Thoracic aorta endothelial cell (primary cell): ENCODE results near the gene DCTD. TPM values are rescaled to one million over a fixed set of nuclear protein-coding genes. Genes with fewer than 3 reads are reported as not detected.

ENCODE experiments used
- total RNA-seq: library from RNA; depleted of rRNA; stranded (reverse); fragments of >200 nt; gene quantifications from 2 replicates; pipeline ENCODE4 v1.2.3, GENCODE V29; 2012

DCTD gene
- total RNA-seq = 74.9 and 75.2 TPM in 2 replicates

GRCh38 chr4:182917182-182918043 is at the start of gene DCTD:
DCTD (minus strand) TSS chr4:182917386; CDS start chr4:182915568, 1,818 bp downstream.

Other genes with a start within 250 kb of the DCTD start
- 49.7 and 50.0 TPM in 2 replicates for gene WWC2, start 181.9 kb upstream of the DCTD start, total RNA-seq